ENCODE data around the gene POMT2. TPM values are rescaled to one million over a fixed set of nuclear protein-coding genes. Genes with fewer than 3 reads are reported as not detected.
A peak's percentile ranks its signal among the peaks of the same experiment; 100 is the strongest.
"Not testable (repeated sequence)": the region's sequence is repeated elsewhere in the genome, so short reads cannot be mapped to it uniquely, and the experiment has no call there.

The POMT2 gene, protein sequence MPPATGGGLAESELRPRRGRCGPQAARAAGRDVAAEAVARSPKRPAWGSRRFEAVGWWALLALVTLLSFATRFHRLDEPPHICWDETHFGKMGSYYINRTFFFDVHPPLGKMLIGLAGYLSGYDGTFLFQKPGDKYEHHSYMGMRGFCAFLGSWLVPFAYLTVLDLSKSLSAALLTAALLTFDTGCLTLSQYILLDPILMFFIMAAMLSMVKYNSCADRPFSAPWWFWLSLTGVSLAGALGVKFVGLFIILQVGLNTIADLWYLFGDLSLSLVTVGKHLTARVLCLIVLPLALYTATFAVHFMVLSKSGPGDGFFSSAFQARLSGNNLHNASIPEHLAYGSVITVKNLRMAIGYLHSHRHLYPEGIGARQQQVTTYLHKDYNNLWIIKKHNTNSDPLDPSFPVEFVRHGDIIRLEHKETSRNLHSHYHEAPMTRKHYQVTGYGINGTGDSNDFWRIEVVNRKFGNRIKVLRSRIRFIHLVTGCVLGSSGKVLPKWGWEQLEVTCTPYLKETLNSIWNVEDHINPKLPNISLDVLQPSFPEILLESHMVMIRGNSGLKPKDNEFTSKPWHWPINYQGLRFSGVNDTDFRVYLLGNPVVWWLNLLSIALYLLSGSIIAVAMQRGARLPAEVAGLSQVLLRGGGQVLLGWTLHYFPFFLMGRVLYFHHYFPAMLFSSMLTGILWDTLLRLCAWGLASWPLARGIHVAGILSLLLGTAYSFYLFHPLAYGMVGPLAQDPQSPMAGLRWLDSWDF
- polyA plus RNA-seq (ENCODE audit: insufficient read length in 10 of 10), result 10 to 100 TPM; 15.3 to 34.0 (median 28.2) TPM
- long read RNA-seq, donor 1, partial matches to known transcripts, result 0 of 1 reads
- long read RNA-seq, donor 1, other reads (novel, unspliced or antisense), result 0 of 1 reads
- long read RNA-seq, donor 2, full-length matches to known transcripts, result 1 of 1 reads
- long read RNA-seq, donor 2, partial matches to known transcripts, result 0 of 1 reads
- long read RNA-seq, donor 2, other reads (novel, unspliced or antisense), result 0 of 1 reads
- long read RNA-seq, donor 3, result 0 reads
- long read RNA-seq, donor 4, result 0 reads
- long read RNA-seq, donor 5, full-length matches to known transcripts, result 1 of 1 reads
- long read RNA-seq, donor 5, partial matches to known transcripts, result 0 of 1 reads
- long read RNA-seq, donor 5, other reads (novel, unspliced or antisense), result 0 of 1 reads
- long read RNA-seq, donor 6, full-length matches to known transcripts, result 2 of 2 reads
- long read RNA-seq, donor 6, partial matches to known transcripts, result 0 of 2 reads
- long read RNA-seq, donor 6, other reads (novel, unspliced or antisense), result 0 of 2 reads
- long read RNA-seq, donor 7, result 0 reads
- long read RNA-seq, donor 8, result 0 reads
- long read RNA-seq, donor 9, result 0 reads

DNA sequence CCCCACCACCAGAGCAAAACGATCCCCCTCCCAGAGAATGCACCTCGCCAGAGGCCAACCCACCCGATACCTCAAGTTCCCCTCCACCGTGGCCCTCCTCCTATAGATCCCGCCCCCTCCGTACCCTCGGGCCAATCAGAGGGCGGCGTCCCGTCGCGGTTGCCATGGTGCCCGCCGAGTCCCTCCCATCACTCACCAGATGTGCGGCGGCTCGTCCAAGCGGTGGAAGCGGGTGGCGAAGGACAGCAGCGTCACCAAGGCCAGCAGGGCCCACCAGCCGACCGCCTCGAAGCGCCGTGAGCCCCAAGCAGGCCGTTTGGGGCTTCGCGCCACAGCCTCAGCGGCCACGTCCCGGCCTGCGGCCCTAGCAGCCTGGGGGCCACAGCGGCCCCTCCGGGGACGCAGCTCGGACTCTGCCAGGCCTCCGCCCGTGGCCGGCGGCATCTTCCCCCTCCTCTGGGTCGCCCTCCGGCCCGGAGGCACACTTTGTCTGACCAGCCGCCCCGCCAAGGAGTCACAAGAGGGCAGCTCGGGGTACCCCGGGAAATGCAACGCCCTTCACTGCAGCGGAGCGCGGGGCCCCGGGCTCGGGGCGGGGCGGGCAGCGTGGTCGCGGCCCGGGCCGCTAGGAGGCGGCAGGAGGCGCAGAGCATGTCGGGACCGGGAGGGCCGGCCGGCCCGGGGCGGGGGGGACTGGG, at the start of gene POMT2:
Gene POMT2 (minus strand): TSS at position 646 of the 698 bp plus-strand sequence. CDS start 202 bp downstream, at position 444.
- DNase-seq, result peak; percentile 87 to 97 (median 93)

DNA sequence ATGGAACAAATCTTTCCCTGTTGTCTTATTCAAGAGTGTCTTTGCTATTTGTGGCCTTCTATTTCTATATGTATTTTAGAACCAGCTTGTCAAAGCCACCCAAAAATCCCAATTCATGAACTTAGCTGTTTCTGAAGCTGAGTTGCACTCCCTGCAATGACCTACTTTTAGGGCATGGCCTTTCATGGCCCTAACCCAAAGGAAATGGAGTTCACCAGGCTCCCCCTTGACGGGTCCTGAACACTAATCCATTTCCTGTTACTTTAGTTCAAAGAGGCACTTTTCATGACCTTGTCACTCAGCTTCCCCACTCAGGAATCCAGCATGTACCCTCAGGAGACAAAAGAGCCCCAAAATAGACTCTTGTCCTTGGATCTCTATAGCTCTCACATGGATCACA, 48.6 kb upstream of the POMT2 start:
- no peak for DNase-seq

DNA sequence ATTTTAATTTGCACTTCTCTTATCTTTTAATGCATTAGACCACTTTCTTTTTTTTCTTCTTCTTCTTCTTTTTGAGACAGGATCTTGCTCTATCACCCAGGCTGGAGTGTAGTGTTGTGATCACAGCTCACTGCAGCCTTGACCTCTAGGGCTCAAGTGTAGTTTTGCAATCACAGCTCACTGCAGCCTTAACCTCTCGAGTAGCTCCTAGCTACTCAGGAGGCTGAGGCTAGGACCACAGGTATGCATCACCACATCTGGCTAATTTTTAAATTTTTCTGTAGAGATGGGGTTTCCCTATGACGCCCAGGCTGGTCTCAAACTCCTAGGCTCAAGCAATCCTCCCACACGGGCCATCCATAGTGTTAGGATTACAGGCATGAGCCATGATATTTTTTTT, 43.5 kb upstream of the POMT2 start:
- DNase-seq, result no peak

DNA sequence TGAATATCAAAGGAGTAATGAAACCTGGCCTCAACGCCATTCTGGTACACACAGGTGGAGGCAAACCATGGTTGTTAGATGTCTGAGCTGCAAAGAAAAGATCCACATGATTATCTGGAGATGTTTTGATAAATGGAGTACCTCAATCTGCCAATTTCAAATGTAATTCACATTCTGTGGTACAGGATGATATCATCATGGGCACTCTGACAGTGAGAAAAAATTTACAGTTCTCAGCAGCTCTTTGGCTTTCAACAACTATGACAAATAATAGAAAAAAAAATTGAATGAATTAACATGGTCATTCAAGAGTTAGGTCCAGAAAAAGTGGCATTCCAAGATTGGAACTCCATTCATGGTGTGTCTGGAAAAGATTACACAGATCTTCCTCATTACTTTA, 38.9 kb upstream of the POMT2 start:
- DNase-seq, result no peak

DNA sequence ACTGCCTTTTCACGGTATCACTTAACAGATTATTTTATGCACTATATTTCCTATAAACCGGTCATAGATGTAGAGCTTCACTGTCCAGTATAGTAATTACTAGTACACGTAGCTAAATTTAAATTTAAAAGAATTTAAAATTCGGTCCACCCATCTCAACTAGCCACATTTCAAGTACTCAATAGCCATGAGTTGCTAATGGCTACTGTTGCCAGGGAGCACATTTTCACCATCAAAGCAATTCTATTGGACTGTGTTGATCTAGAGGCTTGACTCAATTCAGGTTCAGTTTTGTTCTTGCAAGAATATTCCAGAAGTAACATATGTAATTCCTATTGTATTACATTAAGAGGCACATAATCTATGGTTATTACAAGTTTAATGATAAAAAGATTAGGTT, 36.2 kb upstream of the POMT2 start:
- DNase-seq, result no peak

DNA sequence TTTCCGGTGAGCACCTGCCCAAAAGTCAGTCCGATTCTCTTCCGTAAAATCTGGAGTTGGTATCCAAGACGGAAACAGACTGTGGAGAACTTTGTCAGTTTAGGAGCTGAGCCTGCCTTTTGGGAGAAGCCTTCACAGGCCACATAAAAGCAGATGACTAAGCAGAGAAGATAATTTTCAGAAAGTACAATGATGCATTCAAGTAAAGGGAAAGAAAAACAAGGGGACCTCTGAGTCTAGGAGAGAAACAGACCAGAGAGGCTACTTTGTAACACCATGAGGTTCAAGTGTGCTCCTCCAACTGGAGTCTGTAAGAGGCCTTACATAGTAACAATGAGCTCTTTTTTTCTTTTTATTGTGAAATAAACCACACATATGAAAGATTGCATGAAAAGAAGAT, 35.1 kb upstream of the POMT2 start:
- DNase-seq, result no peak

DNA sequence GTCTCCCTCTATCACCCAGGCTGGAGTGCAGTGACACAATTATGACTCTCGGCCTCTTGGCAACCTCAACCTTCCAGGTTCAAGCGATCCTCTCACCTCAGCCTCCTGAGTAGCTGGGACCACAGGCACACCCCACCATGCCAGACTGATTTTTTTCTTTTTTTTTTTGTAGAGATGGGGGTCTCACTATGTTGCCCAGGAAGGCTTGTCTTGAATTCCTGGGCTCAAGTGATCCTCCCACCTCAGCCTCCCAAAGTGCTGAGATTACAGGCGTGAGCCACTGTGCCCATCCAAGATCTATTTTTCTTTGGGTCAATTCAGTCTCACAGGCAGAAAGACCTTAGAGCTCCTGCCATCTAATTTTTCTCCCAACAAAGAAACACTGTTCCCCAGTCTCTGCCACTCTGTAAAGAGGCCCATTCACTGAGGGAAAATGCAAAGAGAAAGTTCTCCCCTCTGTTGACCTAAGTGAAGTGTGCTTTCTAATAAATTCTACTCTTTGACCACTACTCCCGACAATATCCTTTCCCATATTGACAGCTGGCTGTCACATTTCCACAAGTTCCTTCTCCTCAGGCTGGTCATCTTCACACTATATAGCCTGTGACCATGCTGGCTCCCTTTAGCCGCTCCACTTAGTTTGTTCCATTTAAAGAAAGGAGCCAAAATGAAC, 32.9 kb upstream of the POMT2 start:
- DNase-seq, result no peak

DNA sequence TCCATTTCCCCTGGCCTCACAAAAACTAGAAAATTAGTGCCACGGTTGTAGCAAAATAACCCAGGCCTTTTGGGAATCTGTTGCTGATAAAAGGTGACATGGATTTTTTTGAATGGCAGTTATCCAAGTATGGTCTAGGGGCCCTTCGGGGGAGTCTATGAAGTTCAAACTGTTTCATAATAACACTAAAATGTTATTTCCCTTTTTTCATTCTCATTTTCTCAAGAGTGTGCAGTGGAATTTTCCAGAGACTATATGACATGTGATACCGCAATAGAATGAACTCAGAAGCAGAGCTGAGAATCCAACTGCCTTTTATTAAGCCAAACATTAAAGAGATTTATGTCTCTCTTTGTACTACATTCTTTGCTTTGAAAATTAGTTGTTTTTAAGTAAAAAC, 27.1 kb upstream of the POMT2 start:
- peak in 2 of 3 donors; percentile 24 to 56 for DNase-seq

DNA sequence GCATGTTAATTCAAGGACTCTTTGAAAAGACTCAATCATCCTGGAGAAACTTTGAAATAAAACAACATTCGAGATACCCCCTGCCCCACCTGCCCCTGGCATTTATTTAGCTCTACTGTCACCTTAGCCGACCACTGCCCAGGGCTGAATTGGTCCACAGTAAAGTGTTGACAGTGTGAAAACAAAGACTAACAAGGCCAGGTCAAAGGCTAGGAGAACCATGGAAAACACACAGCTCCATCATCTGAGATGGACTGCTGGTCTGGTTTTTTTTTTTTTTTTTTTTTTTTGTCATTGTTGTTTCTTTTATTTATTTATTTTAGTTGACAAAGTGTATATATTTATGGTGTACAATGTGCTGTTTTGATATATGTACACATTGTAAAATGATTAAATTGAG, 25.8 kb upstream of the POMT2 start:
- DNase-seq, result no peak

DNA sequence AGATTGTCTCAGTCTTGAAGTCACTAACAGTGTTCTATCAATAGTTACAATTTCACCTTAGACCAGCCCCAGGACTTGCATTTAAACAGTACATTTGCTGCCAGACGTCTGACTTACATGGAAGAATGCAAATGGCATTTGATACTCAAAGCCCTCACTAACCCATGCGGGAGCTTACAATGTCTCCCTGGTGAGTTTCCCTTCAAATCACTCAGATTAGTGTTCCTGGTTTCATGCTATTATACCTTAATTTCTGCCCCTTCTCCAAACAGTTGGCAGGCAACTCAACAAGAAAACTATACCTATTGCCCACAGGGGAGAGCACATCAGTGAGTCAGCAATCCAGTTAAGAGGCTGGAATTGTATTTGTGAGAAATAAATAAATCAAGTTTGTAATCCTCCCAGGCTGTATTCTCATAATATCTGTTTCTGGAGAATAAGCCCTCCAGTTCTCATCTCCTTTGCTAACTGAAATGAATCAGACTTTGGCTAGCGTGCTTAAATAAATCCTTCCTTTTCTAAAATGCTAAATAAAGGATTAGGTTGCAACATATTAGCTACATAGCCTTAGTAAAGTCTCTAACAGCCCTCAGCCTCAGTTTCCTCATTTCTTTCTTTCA, 23.8 kb upstream of the POMT2 start:
- no peak for DNase-seq

DNA sequence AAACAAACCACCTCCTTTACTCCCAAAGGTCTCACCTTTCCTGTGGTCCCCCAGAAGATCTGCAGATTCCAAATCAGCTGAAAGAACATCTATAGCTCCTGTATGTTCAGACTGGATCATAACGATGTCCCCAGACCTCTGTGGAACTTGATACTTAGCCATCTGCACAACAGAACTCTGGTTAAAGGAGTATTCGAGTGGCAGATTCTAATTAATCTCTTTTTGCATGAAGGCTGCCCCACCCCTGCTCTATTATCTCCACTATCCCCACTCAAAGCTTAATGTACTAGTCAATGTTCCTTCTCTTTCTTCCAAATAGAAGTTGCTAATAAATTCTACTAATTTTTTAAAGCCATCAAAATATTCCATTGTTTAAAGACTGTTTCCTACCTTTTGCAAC, 23.0 kb upstream of the POMT2 start:
- no peak for DNase-seq

DNA sequence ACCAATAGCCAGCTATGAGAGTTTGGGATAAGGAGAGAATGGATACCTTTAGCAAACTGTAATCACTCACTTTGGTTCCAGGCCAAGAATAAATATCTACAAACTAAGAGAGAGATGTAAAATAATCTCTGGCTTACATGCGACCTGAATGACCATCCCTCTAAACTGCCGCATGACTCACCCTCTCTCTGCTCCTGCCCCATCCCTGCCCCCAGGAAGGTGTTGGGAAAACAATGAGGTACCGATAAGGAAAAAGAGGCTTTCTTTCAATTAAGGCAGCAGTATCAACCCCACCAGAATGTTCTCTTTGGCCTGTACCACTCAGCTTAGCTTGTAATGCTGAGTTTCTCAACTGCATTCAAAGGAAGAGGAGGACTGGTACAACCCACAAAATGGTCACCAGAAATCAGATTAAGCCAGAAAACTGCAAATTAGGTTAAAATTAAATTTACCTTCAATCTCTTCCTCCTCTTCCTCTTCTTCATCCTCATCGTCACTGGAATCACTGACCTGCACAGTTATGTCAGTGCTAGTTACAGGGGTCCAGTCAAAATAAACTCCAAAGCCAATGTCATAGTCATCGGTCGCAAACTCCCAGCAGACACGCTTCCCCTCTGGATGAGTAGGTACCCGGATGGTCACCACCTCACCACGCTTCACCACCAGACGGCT, 22.2 kb upstream of the POMT2 start:
- DNase-seq, result no peak

DNA sequence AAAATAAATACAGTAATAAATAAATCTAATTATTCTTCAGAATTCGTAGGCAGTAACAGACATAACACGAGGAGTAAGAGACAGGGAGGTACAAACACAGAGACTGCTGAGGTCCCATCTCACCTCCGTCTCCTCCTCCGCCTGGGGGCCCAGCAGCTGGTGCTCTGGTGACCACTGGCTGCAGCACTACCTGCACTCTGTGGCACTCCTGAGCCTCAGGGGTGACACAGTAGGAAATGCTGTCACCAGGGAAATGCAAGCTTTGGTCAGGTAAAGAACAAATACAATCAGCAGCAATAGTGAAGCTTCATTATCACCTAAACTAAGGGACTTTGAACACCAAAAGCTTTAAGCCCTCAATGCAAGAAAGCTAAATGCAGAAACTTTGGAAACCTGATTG, 19.7 kb upstream of the POMT2 start:
- DNase-seq, result no peak

DNA sequence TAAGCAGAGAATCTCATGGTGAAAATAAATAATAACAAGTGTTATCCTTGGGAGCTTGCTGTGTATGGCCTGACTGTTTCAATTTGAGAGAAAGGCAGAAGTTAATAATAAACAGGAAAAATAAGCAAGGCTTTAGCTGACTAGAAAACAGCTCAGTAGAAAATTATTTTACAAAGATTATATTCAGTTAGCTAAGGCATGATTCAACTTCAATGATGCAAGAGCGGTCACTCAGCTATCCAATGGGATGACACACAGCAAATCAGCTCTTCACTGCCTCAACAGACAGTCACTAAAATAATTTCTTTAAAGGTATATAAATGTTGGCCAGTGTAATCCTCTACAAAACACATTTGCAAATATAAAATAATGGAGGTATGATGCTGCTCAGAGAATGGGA, 18.7 kb upstream of the POMT2 start:
- no peak for DNase-seq

DNA sequence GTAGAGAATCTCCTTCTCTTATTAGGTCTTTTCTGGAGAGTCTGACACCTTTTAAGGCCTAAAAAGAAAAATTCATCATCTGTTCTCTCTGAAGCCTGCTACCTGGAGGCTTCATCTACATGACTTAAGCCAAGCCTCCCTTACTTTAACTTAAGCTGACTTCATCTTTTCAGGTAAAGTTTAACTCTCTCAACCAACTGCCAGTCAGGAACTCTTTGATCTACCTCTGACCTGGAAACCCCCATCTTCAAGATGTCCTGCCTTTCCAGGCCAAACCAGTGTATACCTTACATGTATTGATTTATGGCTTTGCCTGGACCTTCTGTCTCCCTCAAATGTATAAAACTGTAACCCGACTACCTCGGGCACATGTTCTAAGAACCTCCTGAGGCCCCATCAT, 17.6 kb upstream of the POMT2 start:
- DNase-seq, result no peak

DNA sequence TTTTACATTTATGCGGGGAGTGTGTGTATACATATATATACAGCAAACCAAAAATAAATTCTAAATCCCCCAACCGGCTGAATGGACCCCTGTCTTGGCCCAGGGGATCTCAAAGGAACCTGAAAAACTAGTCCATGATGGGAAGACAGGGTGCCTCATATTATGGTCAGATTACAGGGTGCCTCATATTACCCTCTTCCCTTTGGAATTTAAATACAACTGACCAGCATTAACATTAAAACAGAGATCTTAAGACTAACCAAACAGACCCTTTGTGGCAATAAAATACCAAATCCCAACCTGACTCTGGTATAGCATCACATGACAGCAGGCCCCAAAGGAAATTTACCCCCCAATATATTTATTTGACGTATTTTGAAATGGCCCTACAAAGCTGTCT, 17.2 kb upstream of the POMT2 start:
- DNase-seq, result no peak

DNA sequence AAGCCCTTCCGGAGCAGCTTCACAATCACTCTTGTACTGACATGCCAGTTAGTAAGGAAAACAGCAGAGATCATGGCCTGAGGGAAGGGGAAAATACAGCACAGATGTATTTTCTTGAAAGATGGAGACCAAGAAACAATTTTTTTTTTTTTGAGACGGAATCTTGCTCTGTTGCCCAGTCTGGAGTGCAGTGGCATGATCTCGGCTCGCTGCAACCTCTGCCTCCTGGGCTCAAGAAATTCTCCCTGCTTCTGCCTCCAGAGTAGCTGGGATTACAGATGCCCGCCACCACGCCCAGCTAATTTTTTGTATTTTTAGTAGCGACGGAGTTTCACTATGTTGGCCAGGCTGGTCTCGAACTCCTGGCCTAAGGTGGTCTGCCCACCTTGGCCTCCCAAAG, 16.6 kb upstream of the POMT2 start:
- DNase-seq, result not testable (repeated sequence)

DNA sequence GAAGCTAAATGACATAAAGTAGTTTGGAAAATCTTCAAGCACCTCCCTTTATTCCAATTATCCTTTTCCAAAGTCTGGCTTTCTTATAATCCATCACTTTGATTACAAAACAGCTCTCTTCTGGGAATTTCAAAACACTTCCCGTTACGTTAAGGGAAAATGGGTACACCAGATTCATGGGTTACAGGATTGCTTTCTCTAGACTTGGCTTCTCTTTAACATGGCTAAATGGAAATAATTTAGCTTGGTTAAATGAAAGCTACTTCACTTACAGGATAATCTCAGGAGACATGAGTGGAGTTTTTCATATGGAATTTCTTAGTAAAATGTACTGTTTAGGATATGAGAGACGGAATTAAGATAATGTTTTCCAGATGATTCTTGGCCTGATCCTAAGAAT, 14.9 kb upstream of the POMT2 start:
- DNase-seq, result peak in 2 of 3 donors; percentile 48 to 69

DNA sequence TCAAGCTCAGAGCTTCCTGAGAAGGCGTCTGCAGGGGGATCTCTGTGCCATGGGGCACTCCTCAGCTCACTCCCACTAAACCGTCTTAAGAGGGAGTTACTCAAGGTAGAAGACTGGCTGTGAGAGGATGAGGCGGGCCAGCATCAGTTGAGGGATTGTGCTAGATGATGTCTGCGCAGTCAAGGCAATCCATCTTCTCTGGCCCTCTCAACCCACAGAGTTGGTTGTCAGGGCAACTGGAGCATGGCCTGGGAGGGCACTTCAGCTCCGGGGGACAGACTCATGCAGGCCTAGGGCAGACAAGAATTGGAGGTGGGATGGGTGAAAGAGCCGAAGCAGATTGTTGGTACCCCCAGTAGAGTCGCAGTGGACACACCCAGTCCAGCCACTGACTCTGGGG, 9.2 kb upstream of the POMT2 start:
- no peak for DNase-seq

DNA sequence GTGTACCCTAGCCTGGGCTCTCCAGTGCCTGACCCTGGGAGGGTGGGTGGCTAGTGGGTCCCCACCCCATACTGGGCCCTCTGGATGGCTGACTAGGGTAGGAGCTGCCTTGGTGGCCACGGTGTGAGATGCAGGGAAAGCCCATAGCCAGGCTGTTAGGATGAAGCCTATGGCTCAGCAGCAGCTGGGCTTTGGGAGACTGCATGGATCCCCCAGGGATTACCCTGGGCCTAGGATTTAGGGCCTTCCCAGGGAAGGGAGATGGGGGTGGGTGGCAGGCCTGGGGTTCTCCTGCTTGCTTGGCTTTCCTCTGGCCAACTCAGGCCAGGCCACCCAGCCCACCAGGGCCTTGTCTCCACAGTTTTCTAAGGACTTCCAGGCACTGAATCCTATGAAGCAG, 6.4 kb upstream of the POMT2 start:
- DNase-seq, result no peak

Measured in muscle of back (tissue), 13 donors.